Non-pigmented ciliary epithelial cell (primary cell): ENCODE data around the gene MMP12.
"Not testable (repeated sequence)": the region's sequence is repeated elsewhere in the genome, so short reads cannot be mapped to it uniquely, and the experiment has no call there.

Experiments
- DNase-seq: peaks from one replicate; pipeline ENCODE4 v3.0.0-alpha.2; 2010; ENCODE audit warnings: low read depth

Gene MMP12

GRCh38 chr11:102874852-102875251, at the start of gene MMP12:
MMP12 (minus strand) TSS chr11:102874982; CDS start chr11:102874937, 45 bp downstream.
- DNase-seq: no peak

GRCh38 chr11:102921587-102922220, 46.9 kb upstream of the MMP12 start:
- DNase-seq: no peak

GRCh38 chr11:102920118-102920684, 45.4 kb upstream of the MMP12 start:
- no peak for DNase-seq

GRCh38 chr11:102915044-102915375, 40.2 kb upstream of the MMP12 start:
- no peak for DNase-seq

- no peak for DNase-seq
These were observed 39.7 kb upstream of the MMP12 start for GRCh38 chr11:102914238-102915043.

- DNase-seq: no peak
These were observed 37.7 kb upstream of the MMP12 start for GRCh38 chr11:102912482-102912830.

- DNase-seq: no peak
These were observed 37.1 kb upstream of the MMP12 start for GRCh38 chr11:102911758-102912481.

GRCh38 chr11:102905848-102906247, 31.1 kb upstream of the MMP12 start:
- not testable (repeated sequence) for DNase-seq

- not testable (repeated sequence) for DNase-seq
These were observed 29.1 kb upstream of the MMP12 start for GRCh38 chr11:102903895-102904294.

GRCh38 chr11:102900346-102900745, 25.6 kb upstream of the MMP12 start:
- no peak for DNase-seq

- no peak for DNase-seq
These were observed 17.0 kb upstream of the MMP12 start for GRCh38 chr11:102891736-102892135.

GRCh38 chr11:102886999-102887398, 12.2 kb upstream of the MMP12 start:
- DNase-seq: no peak

GRCh38 chr11:102883141-102883540, 8.4 kb upstream of the MMP12 start:
- no peak for DNase-seq

- no peak for DNase-seq
These were observed 7.7 kb upstream of the MMP12 start for GRCh38 chr11:102882389-102883024.

GRCh38 chr11:102879801-102880200, 5.0 kb upstream of the MMP12 start:
- no peak for DNase-seq

- no peak for DNase-seq
These were observed 3.8 kb upstream of the MMP12 start for GRCh38 chr11:102878595-102878994.

- DNase-seq: not testable (repeated sequence)
These were observed 5.3 kb downstream of the MMP12 start for GRCh38 chr11:102869354-102869964.

- no peak for DNase-seq
These were observed 6.4 kb downstream of the MMP12 start for GRCh38 chr11:102868339-102868738.

- no peak for DNase-seq
These were observed 10.1 kb downstream of the MMP12 start for GRCh38 chr11:102864724-102865123.

GRCh38 chr11:102853956-102854355, 20.8 kb downstream of the MMP12 start:
- no peak for DNase-seq

GRCh38 chr11:102853055-102853454, 21.7 kb downstream of the MMP12 start:
- no peak for DNase-seq
